Measurements from ENCODE around the gene LRBA.

DNA sequence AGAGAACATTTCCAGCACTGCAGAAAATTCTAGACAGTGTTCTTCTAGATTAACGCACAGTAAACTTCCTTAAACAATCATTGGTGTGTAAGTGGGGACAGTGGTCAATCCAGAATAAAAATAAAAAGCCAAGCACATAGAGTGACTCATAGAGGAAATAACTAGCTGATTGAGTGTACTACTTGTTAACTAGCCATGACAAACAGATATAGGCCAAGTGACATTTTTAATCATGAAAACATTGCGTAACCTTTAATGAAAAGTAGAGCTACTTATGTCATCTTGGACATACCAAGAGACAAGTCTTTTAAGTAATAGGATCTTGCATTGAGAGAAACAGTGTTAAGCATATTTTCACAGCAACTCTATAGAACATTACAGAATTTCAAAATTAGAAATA, 667.0 kb downstream of the LRBA start:
- TF ChIP-seq CTCF (IDR thresholded peaks at IDR 0.05) (no peak), POLR2AphosphoS5 (IDR thresholded peaks at IDR 0.05) (peak in 1 of 3 donors; percentile 37), EP300 (IDR thresholded peaks at IDR 0.05) (no peak)

Measured in stomach (tissue), 4 donors.